ENCODE measurements around the gene DIPK1C.

The DIPK1C gene

GRCh38 chr18:74447404-74448152 lies 9.5 kb downstream of the DIPK1C start:
- DNase-seq: no peak

DNA sequence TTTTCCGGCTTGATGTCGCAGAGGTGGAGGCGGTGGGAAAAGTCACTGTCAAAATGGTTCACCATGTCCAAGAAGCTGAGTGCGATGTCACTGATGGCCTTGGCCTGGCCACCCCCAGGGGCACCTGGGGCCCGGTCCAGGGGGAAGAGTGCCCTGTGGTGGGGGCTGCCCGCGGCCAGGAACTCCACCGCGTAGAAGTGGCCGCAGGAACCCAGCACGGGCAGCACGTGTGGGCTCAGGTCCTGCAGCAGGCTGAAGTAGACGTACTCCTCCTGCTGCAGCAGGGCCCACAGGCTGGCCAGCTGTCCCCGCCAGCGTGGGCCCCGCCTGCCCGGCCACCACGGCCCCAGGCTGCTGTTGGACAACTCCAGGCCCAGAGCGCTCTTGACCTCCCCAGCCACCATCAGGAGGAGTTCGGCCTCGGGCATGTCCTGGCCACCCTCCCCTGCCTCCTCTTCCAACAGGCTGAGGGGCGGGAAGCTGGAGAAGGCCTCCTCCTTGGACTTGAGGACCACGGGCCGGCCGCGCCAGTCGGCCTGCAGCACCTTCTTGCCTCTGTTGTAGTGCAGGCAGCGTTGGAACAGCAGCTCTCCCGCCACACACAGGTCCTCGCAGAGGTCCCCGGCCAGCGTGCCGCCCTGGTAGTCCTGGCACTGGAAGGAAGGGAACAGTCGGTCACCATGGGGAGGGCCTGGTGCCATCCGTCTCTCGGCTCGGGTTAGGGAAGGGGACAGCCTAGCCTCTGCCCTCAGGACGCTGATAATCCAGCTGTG lies 10.3 kb downstream of the DIPK1C start:
- no peak for DNase-seq

GRCh38 chr18:74446178-74446577 lies 10.9 kb downstream of the DIPK1C start:
- DNase-seq: no peak

GRCh38 chr18:74445585-74445984 lies 11.5 kb downstream of the DIPK1C start:
- DNase-seq: no peak

DNA sequence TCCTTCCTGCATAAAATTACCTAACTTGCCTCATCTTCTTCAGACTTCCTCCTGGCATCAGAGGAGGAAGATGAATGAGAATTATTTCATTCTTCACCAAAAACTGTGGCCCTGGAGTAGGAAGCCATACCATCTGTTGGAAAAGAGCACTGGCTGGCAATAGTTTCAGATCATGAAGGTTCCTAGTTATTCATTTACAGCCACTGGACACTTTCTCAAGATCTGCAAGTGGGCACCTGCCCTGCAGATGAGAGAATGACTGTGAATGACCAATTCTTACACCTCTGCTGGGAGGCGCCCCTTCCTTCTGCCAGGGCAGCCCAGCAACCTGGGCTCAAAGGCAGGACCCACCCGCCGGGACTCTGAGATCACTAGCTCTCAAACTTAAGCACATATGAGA lies 13.0 kb downstream of the DIPK1C start:
- DNase-seq: no peak

DNA sequence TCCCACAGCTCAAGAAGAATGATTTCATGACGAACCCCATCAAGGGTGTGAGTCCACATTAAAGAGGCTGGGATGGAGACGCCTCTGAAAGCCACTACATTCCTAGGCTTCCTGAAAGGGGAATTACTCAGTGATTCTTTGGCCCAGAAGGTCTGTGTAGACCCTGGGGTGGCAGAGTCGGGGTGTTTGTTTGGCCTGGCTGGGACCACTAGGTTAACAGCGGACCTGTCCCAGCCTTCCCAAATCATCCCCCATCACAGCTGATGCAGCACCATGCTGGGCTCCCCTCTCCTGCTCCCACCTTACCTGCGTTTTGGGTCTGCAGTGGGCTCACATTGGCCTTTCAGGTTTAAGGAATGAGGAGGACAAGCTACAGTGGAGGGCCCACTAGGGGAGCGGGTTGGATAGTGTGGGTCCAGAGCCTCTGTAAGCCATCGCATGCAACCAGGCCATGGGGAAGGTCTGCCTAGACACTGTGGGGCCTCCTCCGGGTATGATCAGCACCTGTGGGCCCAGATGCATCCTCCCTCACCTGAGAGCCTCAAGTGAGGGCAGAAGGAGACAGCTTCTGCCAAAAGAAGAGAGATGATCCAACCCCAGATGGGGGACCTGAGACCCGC lies 16.2 kb downstream of the DIPK1C start:
- no peak for DNase-seq

- DNase-seq: no peak
These were observed 19.0 kb downstream of the DIPK1C start for GRCh38 chr18:74438091-74438490.

- no peak for DNase-seq
These were observed 20.8 kb downstream of the DIPK1C start for GRCh38 chr18:74436158-74436769.

- DNase-seq: no peak
These were observed 21.4 kb downstream of the DIPK1C start for GRCh38 chr18:74435740-74436139.

DNA sequence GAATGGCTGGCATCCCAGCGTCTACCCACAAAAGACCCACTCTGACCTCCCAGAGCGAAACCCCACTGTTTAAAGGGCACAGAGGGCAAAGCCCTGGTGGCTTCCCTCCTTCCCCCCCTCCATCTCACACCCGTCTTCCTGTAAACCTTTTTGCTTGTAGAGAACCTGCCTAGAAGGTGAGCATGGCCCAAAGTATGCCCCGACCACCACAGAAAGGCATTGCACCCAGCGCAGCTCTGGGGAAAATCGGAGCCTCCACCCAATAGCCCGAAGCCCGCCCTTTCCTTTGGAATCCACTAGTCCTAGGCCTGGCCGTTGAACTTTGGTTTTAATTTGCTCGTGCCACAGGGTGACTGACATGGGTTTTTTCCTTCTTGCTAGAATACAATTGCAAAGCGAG lies 22.6 kb downstream of the DIPK1C start:
- DNase-seq: no peak

GRCh38 chr18:74430806-74431571 lies 26.1 kb downstream of the DIPK1C start:
- no peak for DNase-seq

GRCh38 chr18:74430231-74430630 lies 26.9 kb downstream of the DIPK1C start:
- no peak for DNase-seq

- no peak for DNase-seq
These were observed 28.0 kb downstream of the DIPK1C start for GRCh38 chr18:74429096-74429495.

- DNase-seq: no peak
These were observed 29.5 kb downstream of the DIPK1C start for GRCh38 chr18:74427442-74428112.

- DNase-seq: no peak
These were observed 31.2 kb downstream of the DIPK1C start for GRCh38 chr18:74425876-74426275.

- DNase-seq: no peak
These were observed 31.9 kb downstream of the DIPK1C start for GRCh38 chr18:74425161-74425560.

DNA sequence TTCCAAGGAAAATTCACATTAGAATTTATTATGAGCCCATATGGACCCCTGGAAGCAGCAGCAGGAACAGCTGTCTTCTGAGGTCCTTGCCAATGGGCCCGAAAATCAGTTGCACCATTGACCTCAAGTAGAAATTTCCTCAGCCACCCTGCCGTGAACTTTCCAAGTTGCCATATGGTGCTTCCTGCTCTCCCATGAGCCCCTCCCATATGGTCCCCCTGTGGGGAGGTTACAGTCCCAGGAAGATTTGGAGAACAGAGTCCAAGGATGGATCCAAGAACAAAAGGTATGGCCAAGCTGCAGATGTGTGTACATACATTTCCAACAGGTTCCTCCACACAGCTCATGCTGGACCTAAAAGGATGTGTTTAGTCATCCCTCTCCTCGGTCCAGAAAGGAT lies 34.6 kb downstream of the DIPK1C start:
- DNase-seq: no peak

GRCh38 chr18:74420926-74421325 lies 36.2 kb downstream of the DIPK1C start:
- DNase-seq: no peak

- no peak for DNase-seq
These were observed 36.6 kb downstream of the DIPK1C start for GRCh38 chr18:74420481-74420880.

DNA sequence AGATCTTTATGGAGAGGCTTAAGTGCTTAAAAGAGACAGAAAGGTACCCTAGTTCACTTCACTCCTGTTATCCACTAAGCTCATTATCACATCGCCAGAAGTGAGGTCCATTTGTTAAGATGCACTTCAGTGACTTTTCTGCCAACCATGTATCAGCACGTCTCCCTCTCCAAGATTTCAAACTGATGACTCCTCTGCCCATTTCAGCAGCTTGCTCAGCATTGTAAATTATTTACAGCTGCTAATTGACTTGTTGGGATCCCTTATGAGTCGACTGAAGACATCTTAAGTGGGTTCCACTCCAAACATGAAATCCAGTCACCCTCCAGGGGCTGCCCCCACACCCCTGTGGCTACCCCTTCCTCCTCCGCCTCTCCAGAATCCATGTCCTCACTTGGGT lies 37.3 kb downstream of the DIPK1C start:
- no peak for DNase-seq

DNA sequence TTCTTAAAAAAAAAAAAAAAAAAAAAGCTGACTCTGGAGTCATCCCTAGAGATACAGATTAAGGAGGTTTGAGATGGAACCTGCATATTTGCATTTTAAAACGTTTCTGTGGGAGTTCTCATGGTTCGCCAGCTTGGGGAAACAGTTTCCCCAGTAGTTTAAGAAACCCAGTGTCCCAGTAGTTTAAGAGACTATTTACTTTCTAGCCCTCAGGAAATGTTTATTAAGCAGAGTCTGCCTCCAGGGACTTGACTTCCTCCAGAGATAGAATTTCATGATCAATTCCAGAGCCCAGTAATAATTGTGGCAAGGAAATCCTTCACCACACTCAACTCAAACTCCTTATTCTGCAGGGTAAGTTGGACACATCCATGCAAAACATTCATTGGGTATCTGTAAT lies 39.1 kb downstream of the DIPK1C start:
- no peak for DNase-seq

GRCh38 chr18:74416124-74416523 lies 41.0 kb downstream of the DIPK1C start:
- no peak for DNase-seq

All from CD4-positive, alpha-beta T cell treated with Interleukin-12 subunit alpha and Interleukin-12 subunit beta, for 1 hour (primary cell).